Choroid plexus epithelial cell (primary cell): Measurements from ENCODE around the gene SEC23B.

ENCODE experiments used
- DNase-seq: peaks from one replicate; pipeline ENCODE4 v3.0.0-alpha.2; 2010; ENCODE audit warnings: low read depth
- H3K4me3 ChIP-seq: 2 replicates; pipeline ENCODE4 v1.5.1; 2011; ENCODE audit warnings: low read depth, mild to moderate bottlenecking, control low read depth, low read length, moderate library complexity
- CTCF ChIP-seq: conservative IDR thresholded peaks from 2 replicates; pipeline ENCODE4 v1.5.1; 2011; ENCODE audit warnings: low read depth, mild to moderate bottlenecking, control low read depth, inconsistent platforms, low read length, moderate library complexity

The SEC23B gene

GRCh38 chr20:18527339-18527738 is 19.6 kb downstream of the SEC23B start:
- no peak for DNase-seq
- no peak for TF ChIP-seq CTCF
- H3K4me3 ChIP-seq, result no peak overlapping the region

GRCh38 chr20:18527836-18528235 is 20.1 kb downstream of the SEC23B start:
- DNase-seq, result peak; percentile 33

GRCh38 chr20:18529041-18529440 is 21.3 kb downstream of the SEC23B start:
- no peak for TF ChIP-seq CTCF
- H3K4me3 ChIP-seq, result no peak overlapping the region
- no peak for DNase-seq

More at GRCh38 chr20:18527836-18528235, 20.1 kb downstream of the SEC23B start:
- no peak for TF ChIP-seq CTCF
- H3K4me3 ChIP-seq, result no peak overlapping the region

- no peak for TF ChIP-seq CTCF
- H3K4me3 ChIP-seq, result no peak overlapping the region
- DNase-seq, result no peak
Observed at GRCh38 chr20:18532626-18533025, 24.9 kb downstream of the SEC23B start.

- TF ChIP-seq CTCF, result no peak
- H3K4me3 ChIP-seq, result no peak overlapping the region
- DNase-seq, result no peak
Observed at GRCh38 chr20:18533491-18533890, 25.8 kb downstream of the SEC23B start.

GRCh38 chr20:18533978-18534644 is 26.4 kb downstream of the SEC23B start:
- TF ChIP-seq CTCF, result no peak
- DNase-seq, result no peak

GRCh38 chr20:18537651-18538050 is 29.9 kb downstream of the SEC23B start:
- no peak overlapping the region for H3K4me3 ChIP-seq
- no peak for TF ChIP-seq CTCF
- DNase-seq, result peak; percentile 71

More at GRCh38 chr20:18533978-18534644, 26.4 kb downstream of the SEC23B start:
- no peak overlapping the region for H3K4me3 ChIP-seq
